Amniotic stem cell (primary cell): Measurements from ENCODE around the gene TAAR1.
"Not testable (repeated sequence)": the region's sequence is repeated elsewhere in the genome, so short reads cannot be mapped to it uniquely, and the experiment has no call there.

Experiments
- DNase-seq: peaks from one replicate; lab custom pipeline; 2025; lab: John Stamatoyannopoulos, UW

The TAAR1 gene

DNA sequence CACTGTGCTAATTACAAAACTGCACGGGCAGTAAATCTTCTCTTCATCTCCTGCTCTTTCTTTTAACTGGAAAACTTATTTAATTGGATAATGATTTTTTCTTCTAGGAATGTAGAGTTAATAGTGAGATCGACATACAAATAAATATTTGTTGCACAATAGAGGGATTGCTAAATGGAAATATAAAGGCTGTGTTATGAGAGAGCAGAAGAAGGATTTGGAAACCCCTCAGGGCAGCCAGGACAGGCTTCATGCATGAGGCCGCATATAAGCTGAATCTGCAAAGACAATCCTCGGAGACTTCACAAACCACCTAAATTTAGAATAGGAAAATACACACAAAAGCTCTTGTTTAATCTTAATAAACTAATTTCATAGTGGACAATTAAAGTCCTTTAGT, 2.9 kb upstream of the TAAR1 start:
- DNase-seq: no peak

DNA sequence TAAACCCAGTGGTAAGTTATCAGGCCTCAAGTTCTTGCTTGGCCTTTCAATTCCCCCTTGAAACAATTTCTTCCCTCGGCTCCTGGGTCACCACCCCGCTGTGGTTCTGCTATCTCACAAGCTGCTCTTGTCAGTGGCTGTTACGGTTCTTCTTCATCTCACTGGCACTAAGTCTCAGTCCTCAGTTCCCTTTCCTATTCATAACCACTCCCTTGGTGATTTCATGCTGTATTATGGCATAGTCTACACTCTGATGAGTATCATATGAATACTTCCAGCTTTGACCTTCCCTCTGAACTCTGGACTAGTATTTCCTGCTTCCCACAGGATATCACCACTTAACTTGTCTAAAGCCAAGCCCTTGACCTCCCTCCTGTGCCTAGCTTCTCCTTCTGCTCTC, 7.9 kb downstream of the TAAR1 start:
- DNase-seq: no peak

DNA sequence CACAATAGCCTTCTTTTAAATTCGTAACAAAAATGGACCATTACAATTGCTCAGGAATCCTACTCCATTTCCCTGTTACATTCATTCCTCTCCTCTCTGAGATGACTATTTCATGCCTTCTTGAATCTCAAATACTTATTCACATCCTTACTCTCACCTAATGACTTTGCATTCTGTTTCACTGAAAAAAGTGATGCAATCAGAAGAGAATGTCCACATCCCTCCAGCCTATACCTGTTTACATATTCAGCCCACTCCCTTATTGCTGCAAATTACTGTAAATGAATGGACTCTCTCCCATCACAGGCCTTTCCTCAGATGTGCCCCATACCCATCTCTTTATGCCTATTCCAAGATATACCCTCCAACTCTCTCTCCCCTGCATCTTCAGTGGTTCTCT, 8.6 kb downstream of the TAAR1 start:
- no peak for DNase-seq

DNA sequence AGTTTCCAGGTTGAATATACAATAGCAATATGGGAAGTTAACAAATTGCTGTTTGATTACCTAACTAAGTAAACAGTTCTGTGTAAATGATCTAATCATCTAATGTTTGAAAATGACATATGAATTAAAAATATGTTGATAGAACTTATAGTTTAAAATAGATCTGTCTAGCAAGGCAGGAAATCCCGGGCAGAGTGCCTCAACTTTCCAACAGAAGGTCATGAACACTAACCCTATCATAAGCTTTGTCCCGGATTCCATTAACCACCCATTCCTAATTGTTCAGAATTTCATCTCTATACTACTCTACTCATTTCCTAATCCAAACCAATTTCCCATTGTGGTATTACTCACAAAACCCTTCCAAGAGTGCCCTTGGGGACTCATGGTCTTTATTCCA, 10.2 kb downstream of the TAAR1 start:
- DNase-seq: no peak

DNA sequence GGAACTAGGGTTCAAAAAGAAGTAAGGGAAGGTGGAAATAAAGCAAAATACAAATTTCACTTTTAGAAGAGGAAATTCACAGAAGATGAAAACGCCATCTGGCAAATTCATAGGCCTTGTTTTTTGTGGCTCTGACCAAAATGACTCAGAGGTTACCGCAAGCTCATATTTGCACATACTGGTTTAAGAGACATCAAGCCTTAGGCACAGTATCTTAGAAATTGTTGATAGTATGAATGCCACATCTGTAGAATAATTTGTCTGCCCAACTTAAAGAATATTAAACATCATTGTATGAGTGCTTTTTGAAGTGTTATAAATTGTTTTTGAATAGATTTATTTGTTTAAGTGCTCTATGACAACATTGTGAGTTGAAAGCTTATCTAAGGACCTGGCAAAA, 10.6 kb downstream of the TAAR1 start:
- DNase-seq: no peak

DNA sequence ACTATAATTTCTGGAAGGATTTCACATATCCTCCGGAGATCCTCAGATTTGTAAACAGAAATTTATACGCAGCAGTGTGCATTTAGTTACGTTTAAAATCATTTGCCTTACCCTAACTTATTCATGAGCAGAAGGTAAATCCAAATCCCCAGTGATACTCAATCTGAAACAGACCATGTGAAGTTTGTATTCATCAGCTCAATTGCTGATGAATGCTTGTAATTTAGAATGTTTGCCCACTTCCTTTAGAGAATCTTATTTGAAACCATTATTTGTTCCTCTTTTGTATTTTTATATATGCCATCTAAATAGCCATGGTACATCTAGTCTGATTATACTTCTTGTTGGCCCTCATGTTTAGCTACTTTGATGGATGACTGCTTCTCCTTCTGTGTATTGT, 15.4 kb downstream of the TAAR1 start:
- DNase-seq: no peak

DNA sequence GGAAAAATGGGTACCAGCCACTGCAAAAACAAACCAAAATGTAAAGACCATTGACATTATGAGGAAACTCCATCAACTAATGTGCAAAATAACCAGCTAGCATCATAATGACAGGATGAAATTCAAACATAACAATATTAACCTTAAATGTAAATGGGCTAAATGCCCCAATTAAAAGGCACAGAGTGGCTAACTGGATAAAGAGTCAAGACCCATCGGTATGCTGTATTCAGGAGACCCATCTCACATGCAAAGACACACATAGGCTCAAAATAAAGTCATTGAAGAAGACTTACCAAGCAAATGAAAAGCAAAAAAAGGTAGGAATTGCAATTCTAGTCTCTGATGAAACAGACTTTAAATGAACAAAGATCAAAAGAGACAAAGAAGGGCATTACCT, 21.8 kb downstream of the TAAR1 start:
- not testable (repeated sequence) for DNase-seq

DNA sequence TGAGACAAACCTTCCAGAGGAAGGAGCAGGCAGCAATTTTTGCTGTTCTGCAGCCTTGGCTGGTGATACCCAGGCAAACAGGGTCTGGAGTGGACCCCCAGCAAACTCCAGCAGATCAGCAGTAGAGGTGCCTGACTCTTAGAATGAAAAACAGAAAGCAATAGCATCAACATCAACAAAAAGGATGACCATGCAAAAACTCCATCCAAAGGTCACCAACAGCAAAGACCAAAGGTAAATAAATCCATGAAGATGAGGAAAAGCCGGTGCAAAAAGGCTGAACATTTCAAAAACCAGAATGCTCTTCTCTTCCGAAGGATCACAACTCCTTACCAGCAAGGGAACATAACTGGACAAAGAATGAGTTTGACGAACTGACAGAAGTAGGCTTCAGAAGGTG, 23.1 kb downstream of the TAAR1 start:
- DNase-seq: not testable (repeated sequence)

DNA sequence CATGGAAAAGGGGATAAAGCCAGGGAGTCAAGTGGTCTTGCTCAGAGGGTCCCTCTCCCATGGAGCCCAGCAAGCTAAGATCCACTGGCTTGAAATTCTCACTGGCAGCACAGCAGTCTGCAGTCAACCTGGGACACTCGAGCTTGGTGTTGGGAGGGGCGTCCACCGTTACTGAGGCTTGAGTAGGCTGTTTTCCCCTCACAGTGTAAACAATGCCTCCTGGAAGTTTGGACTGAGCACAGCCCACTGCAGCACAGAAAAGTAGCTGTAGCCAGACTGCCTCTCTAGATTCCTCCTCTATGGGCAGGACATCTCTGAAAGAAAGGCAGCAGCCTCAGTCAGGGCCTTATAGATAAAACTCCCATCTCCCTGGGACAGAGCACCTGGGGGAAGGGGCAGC, 23.7 kb downstream of the TAAR1 start:
- not testable (repeated sequence) for DNase-seq

DNA sequence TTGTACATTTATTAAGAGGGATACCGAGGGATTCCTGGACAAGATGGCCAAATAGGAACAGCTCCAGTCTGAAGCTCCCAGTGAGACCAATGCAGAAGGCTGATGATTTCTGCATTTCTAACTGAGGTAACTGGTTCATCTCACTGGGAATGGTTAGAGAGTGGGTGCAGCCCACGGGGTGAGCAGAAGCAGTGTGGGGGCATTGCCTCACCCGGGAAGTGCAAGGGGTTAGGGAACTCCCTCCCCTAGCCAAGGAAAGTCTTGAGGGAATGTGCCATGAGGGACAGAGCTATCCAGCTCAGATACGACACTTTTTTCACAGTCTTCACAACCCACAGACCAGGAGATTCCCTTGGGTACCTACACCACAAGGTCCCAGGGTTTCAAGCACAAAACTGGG, 24.2 kb downstream of the TAAR1 start:
- no peak for DNase-seq

DNA sequence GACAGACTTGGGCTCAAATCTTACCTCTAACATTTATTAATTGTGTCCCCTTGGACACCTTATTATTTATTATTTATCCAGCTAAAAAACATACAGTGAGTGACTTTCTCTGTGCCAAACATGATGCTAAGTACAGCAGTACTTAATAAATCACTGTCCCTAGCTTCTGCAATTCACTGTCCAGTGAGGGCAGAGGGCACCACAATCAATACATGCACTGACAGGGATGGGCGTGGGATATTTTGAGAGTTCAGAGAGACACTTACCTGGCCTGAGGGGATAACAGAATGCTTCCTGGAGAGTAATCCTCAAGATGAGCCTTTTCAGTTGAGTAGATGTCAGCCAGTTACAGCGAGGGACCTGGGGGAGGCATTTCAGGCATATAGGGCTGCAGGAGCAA, 25.6 kb downstream of the TAAR1 start:
- DNase-seq: no peak

DNA sequence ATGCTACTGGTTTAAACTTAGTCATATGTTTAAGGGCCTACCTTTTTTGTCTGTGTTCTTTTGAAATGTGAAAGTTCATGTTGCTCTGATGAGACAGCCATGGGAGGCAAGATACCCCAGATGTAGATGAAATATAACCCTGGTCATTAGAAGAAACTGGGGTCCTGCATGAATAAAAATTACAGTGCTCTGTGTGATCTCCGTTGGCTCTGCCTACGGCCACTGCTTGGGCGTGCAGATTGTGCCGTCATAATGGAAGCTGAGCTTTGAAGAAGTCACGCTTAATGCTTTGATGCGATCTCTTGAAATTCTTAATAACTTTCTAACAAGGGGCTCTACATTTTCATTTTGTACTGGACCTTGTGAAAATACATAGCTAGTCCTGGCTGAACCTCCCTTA, 34.8 kb downstream of the TAAR1 start, which contains the start of gene TAAR2:
Gene TAAR2 (minus strand): TSS at position 101 of the 400 bp plus-strand sequence. CDS start 0 bp downstream, at position 101.
- DNase-seq: no peak

DNA sequence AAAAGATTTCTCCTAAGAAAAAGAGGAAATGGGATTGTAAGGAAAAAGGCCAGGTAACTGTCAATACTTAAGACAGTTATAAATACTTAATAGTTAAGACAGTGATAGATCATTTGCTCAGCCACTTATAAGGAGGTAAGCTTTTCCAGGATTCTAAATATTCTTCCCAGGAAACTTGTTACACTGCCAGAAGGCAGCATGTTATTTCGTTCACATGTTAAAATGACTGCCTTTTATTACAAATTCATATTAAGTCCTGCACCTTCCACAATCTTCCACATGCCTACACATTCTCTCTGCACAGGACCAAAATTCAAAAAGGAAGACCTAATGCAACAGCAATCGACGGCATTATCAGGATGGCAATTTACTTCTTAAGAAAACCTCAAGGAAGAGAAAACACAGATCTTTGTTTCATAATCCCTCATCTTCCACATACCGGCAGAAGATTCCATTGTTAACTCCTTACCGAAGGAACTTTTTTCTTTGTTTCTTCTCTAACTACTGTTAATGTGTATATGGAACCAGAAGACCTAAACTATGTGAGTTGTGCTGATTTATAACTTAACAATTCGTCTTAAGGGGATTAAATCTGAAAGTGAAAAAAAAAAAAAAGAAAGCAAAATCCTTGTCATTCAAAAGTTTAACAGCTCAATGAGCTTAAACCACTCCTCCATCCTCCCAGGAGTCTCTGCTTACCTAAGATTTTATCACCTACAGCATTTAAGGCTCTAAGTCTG, 35.7 kb downstream of the TAAR1 start:
- no peak for DNase-seq

DNA sequence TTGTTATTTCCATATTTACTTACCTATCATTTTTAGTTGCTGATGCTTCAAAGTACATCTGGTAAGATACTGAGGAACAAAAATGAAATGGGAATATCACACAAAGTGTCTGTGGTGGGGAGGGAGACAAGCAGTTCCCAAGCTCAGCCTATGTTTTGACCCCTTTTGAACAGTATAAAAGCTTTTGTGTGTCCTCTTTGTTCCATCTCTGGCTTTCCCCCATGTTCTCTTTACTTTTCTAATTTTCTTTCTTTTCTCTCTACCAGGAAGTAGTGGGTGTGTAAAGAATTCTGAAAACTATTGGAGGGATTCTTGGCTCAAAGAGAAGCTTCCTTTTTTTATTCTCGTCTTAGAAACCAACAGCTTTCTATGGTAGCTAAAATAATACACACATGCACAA, 42.3 kb downstream of the TAAR1 start:
- no peak for DNase-seq

DNA sequence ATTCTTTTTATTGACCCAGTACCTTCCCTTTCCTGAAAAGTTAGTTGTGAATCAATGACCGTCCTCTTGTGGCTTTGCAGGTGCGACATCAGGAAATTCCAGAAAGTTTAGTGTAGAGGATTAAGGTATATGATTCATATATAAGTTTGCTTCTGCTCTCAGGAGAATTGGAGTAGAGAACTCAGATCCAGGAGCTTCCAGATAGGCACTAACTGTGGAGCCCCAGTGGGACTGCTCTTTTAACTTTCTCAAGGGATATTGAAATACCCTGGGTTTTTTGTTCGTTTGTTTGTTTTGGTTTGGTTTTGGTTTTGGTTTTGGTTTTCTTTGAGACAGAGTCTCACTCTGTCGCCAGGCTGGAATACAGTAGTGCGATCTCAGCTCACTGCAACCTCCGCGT, 44.4 kb downstream of the TAAR1 start:
- no peak for DNase-seq

DNA sequence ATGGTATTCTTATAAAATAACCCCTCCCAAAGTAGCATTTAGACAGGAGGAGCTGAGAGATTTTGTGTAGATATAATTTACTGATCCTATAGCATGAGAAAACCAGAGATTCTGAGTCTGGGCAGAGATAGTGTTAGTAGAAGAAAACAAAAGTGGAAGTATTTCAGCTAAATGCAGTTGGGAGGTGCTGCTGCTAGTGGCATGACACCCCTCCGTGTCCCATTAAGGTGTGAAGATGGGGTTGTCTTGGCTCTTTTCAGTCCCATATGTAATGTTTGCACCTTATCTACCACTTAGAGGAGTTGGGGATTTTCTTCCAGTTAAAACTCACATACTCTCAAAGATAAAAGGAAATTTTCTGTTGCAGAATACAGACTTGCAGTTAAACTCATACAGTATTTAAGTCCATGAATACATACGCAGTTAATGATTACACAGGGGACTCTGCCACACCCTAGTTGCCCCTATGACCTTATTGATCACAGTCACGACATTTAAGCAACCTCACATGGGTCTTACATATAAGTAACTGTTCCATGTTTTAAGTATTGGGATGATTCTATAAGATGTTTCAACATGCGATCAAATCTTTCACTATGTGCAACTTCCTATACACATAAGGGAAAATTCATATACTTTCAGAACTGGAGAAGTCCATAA, 46.4 kb downstream of the TAAR1 start:
- DNase-seq: no peak

DNA sequence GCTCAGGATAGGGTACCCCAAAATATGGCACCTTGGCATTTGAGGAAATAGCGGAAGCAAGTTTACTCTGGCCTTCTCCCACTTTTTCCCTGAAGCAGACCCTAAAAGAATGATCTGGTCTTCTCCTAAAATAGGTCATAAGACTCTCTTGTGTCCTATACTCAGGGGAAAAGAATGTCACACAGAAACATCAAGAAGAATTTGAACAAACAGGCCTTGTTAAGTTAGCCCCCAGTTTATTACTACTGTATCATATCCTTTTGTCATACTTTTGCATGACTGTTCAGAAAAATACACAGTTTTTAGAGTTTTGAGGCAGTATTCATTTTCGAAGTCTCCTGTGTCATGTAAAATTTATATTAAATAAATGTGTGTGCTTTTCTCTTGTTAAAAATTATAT, 47.4 kb downstream of the TAAR1 start:
- DNase-seq: no peak

DNA sequence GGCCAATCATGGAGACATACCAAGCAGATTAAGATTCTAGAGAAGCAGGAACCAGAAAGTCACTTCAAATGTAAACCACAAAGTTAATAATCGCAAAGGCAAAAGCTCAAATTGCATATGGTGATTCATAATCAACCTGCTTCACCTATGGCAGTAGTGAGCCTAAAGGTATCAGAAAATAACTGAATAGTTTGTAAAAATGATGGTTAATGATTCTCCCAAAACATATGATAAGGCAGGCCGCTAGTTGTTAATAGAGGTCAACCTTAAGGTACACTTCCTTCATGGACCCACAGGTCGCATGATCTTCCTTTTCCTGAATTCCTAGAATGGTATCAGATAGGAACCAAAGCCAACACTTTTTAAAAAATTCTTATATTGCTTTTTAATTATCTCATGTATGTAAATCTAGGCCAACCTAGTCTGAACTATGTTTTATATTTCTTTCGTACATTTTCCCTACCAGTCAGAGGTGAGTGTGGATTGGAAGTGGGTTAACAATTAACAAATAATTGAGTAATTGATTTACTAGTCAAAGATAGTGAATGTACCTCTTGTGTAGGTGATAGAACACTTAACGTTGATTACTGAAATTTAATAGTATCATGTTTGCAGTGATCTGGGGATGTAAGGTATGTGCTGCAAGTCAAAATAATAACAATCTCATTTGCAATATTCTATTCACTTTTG, 51.3 kb downstream of the TAAR1 start:
- no peak for DNase-seq

DNA sequence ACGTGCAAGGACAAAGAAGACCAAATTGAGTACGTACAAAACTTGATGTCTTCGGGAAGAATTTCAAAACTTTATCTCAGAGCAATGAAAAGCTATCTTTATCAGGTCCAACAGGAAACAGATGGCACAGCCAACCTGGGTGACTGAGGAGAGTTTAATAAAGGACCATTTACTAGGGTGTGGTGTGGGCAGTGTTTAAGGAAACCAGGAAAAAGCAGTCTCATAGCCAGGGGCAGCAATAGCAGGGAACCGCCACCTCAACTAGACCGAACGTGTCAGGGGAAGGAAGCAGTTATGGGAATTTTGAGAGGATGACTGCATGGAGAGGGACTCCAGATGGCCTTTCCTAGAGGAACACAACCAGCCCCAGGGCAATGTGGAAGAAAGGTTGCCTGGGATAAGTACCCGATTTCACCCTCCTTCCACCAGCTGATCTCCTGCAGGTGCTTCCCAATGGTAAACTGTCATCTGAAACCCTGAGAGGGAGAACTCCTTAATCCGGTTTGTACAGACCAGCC, 54.3 kb downstream of the TAAR1 start:
- no peak for DNase-seq

DNA sequence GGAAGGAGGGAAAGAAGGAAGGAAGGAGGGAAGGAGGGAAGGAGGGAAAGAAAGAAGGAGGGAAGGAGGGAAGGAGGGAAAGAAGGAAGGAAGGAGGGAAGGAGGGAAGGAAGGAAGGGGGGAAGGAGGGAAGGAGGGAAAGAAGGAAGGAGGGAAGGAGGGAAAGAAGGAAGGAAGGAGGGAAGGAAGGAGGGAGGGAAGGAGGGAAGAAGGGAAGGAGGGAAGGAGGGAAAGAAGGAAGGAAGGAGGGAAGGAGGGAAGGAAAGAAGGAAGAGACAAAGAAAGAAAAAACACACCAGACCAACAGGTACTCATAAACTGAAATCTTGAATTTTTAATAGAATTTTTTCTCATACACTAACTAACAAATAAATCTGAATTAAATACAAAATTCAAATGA, 58.1 kb downstream of the TAAR1 start:
- DNase-seq: not testable (repeated sequence)

DNA sequence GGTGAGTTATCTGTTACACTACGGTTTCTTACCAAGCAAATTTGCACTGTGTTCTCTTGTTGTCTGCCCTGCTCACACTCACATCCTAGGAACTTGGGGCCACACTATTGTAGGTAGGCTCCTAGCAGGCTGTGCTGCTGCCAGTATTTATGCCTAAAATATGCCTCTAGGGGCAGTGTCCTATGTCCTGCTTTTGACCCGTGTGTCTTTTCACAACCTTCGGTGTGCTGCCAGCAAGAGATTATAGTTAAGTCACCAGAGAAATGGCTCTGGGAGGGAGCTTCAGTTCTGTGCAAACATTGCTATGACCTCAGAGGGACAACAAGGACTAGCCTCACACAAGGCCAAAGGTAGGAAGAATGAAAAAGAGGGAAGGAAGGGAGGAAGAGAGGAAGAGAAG, 60.5 kb downstream of the TAAR1 start:
- DNase-seq: no peak

DNA sequence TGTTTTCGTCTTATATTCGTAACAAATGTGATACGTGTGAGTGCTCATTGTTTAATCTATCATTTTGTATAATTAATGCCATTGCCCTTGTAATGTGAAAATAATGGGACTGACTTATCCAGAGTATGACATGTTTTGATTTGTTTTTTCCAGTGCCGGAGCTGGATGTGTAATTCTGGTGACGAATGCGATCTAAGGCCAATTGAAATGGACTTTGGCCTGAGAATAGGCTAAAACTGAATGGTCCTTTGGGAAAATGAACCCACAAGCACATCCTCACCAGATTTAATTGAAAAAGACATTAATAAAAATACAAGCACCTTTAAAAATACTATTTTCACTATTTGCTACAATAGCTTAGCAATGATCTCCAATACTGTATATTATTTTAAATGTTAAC, 62.8 kb downstream of the TAAR1 start:
- DNase-seq: no peak
